ENCODE measurements around the gene AXDND1.

GRCh38 chr1:179529482-179530195 lies 163.9 kb downstream of the AXDND1 start:
- no peak for TF ChIP-seq CTCF (IDR thresholded peaks at IDR 0.05; ENCODE audit: borderline replicate concordance, extremely low read depth, low read length, poor library complexity, severe bottlenecking)
- no peak for TF ChIP-seq EZH2 (IDR thresholded peaks at IDR 0.05; ENCODE audit: borderline replicate concordance, low read depth, low read length, severe bottlenecking)

Measured in DND-41 (cell line).